Measurements from ENCODE around the gene LYPD1.

- TF ChIP-seq EZH2 (IDR thresholded peaks at IDR 0.05; ENCODE audit: insufficient read depth, low read length) (no peak), CTCF (IDR thresholded peaks at IDR 0.05; ENCODE audit: insufficient read depth, low read depth, low read length) (no peak)
Measured at GRCh38 chr2:132627536-132627935, 42.5 kb downstream of the LYPD1 start.
